HUES48 (cell line): Measurements from ENCODE around the gene FASTKD1.
"Not testable (repeated sequence)": the region's sequence is repeated elsewhere in the genome, so short reads cannot be mapped to it uniquely, and the experiment has no call there.

Experiments used
- H3K27ac ChIP-seq: one replicate; pipeline ENCODE4 v1.7.0; 2013; ENCODE audit warnings: low read depth, low read length, inconsistent platforms
- H3K27me3 ChIP-seq: 2 replicates; pipeline ENCODE4 v1.6.1; 2013; ENCODE audit warnings: mild to moderate bottlenecking, low read length; ENCODE audit not compliant: control insufficient read depth, insufficient read depth
- H3K36me3 ChIP-seq: 2 replicates; pipeline ENCODE4 v1.6.1; 2013; ENCODE audit warnings: low read length; ENCODE audit not compliant: control insufficient read depth, insufficient read depth
- H3K4me1 ChIP-seq: 2 replicates; pipeline ENCODE4 v1.6.1; 2013; ENCODE audit warnings: mild to moderate bottlenecking, low read length; ENCODE audit not compliant: control insufficient read depth, insufficient read depth
- H3K4me3 ChIP-seq: 2 replicates; pipeline ENCODE4 v1.5.1; 2013; ENCODE audit warnings: mild to moderate bottlenecking, low read depth, low read length
- H3K9ac ChIP-seq: 2 replicates; pipeline ENCODE4 v1.6.1; 2013; ENCODE audit warnings: mild to moderate bottlenecking, low read depth, low read length, moderate library complexity
- H3K9me3 ChIP-seq: 2 replicates; pipeline ENCODE4 v1.6.1; 2013; ENCODE audit warnings: low read length; ENCODE audit not compliant: control insufficient read depth, insufficient read depth

Gene FASTKD1, protein sequence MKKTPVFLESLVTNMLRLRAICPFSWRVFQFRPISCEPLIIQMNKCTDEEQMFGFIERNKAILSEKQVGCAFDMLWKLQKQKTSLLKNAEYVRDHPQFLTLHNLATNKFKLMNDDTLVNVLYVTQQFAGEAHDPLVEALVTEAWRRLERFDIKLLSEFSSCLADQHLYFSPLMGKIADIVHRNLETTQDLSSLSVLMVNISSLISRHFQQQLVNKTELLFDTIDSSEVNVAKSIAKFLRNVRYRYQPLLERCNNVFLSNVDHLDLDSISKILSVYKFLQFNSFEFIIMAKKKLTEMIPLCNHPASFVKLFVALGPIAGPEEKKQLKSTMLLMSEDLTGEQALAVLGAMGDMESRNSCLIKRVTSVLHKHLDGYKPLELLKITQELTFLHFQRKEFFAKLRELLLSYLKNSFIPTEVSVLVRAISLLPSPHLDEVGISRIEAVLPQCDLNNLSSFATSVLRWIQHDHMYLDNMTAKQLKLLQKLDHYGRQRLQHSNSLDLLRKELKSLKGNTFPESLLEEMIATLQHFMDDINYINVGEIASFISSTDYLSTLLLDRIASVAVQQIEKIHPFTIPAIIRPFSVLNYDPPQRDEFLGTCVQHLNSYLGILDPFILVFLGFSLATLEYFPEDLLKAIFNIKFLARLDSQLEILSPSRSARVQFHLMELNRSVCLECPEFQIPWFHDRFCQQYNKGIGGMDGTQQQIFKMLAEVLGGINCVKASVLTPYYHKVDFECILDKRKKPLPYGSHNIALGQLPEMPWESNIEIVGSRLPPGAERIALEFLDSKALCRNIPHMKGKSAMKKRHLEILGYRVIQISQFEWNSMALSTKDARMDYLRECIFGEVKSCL

GRCh38 chr2:169573160-169573973 is at the start of gene FASTKD1:
TSS of gene FASTKD1 (minus strand) at chr2:169573865. CDS start at chr2:169572029, 1,836 bp downstream.
- Histone ChIP-seq H3K9me3 (no peaks in the 10 kb centered on the region), H3K27ac (peak within 1 kb of the TSS; percentile 90), H3K27me3 (no peaks in the 10 kb centered on the region), H3K4me1 (peaks cover 8% of the 10 kb centered on the region; the same call in 1 of the 2 replicates), H3K36me3 (peaks cover 8% of the 10 kb centered on the region), H3K9ac (peak within 1 kb of the TSS; percentile 78), H3K4me3 (peak within 1 kb of the TSS; percentile 91)

GRCh38 chr2:169623235-169623634 is 49.6 kb upstream of the FASTKD1 start:
- Histone ChIP-seq H3K27me3 (no peaks in the 10 kb centered on the region), H3K27ac (no peak overlapping the region), H3K9me3 (no peaks in the 10 kb centered on the region), H3K4me3 (no peak overlapping the region), H3K36me3 (peaks cover 49% of the 10 kb centered on the region), H3K9ac (no peak overlapping the region), H3K4me1 (no peaks in the 10 kb centered on the region)

GRCh38 chr2:169620509-169620908 is 46.8 kb upstream of the FASTKD1 start:
- Histone ChIP-seq H3K36me3 (peaks cover 54% of the 10 kb centered on the region), H3K9ac (no peak overlapping the region), H3K27ac (no peak overlapping the region), H3K27me3 (no peaks in the 10 kb centered on the region), H3K4me1 (no peaks in the 10 kb centered on the region), H3K4me3 (no peak overlapping the region), H3K9me3 (no peaks in the 10 kb centered on the region)

GRCh38 chr2:169619946-169620345 is 46.3 kb upstream of the FASTKD1 start:
- Histone ChIP-seq H3K36me3 (peaks cover 55% of the 10 kb centered on the region), H3K4me3 (no peak overlapping the region), H3K9ac (no peak overlapping the region), H3K27ac (no peak overlapping the region), H3K9me3 (no peaks in the 10 kb centered on the region), H3K27me3 (no peaks in the 10 kb centered on the region), H3K4me1 (no peaks in the 10 kb centered on the region)

DNA sequence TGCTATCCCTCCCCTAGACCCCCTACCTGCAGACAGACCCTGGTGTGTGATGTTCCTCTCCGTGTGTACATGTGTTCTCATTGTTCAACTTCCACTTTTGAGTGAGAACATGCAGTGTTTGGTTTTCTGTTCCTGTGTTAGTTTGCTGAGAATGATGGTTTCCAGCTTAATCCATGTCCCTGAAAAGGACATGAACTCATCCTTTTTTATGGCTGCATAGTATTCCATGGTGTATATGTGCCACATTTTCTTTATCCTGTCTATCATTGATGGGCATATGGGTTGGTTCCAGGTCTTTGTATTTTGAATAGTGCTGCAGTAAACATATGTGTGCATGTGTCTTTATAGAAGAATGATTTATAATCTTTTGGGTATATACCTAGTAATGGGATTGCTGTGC is 42.3 kb upstream of the FASTKD1 start:
- H3K27ac ChIP-seq, H3K27me3 ChIP-seq, H3K4me1 ChIP-seq, H3K4me3 ChIP-seq, H3K9ac ChIP-seq, H3K9me3 ChIP-seq: not testable (repeated sequence)
- peaks cover 65% of the 10 kb centered on the region for H3K36me3 ChIP-seq

- no peak overlapping the region for H3K27ac ChIP-seq
- no peak overlapping the region for H3K4me3 ChIP-seq
- no peaks in the 10 kb centered on the region for H3K4me1 ChIP-seq
- H3K9ac ChIP-seq = no peak overlapping the region
- no peaks in the 10 kb centered on the region for H3K27me3 ChIP-seq
- H3K9me3 ChIP-seq = no peaks in the 10 kb centered on the region
- H3K36me3 ChIP-seq = peaks cover 73% of the 10 kb centered on the region
Measured at GRCh38 chr2:169613876-169614275, 40.2 kb upstream of the FASTKD1 start.

DNA sequence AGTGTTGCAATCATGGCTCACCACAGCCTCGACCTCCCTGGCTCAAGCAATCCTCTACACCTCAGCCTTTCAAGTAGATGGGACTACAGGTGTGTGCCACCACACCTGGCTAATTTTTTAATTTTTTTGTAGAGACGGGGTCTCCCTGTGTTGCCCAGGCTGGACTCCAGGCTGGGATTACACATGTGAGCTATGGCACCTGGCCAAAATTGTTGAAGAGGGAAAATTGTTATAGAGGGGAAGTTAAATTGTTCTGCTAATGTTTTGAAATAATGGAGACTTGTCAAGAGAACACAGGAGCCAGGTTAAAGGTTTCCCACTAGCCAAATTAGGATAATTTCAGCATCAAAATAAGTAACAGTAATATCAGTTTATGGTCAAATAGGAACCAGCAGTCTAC is 35.6 kb upstream of the FASTKD1 start:
- H3K36me3 ChIP-seq = peaks cover 93% of the 10 kb centered on the region

GRCh38 chr2:169599568-169599967 is 25.9 kb upstream of the FASTKD1 start:
- no peak overlapping the region for H3K9ac ChIP-seq
- no peaks in the 10 kb centered on the region for H3K27me3 ChIP-seq
- H3K36me3 ChIP-seq = peaks cover 10% of the 10 kb centered on the region; the same call in 1 of the 2 replicates
- H3K9me3 ChIP-seq = no peaks in the 10 kb centered on the region
- H3K4me1 ChIP-seq = no peaks in the 10 kb centered on the region
- H3K27ac ChIP-seq = no peak overlapping the region
- H3K4me3 ChIP-seq = no peak overlapping the region

More for the DNA sequence above, 35.6 kb upstream of the FASTKD1 start:
- Histone ChIP-seq H3K27ac (no peak overlapping the region), H3K9me3 (no peaks in the 10 kb centered on the region), H3K4me3 (no peak overlapping the region), H3K27me3 (no peaks in the 10 kb centered on the region), H3K9ac (no peak overlapping the region), H3K4me1 (no peaks in the 10 kb centered on the region)

DNA sequence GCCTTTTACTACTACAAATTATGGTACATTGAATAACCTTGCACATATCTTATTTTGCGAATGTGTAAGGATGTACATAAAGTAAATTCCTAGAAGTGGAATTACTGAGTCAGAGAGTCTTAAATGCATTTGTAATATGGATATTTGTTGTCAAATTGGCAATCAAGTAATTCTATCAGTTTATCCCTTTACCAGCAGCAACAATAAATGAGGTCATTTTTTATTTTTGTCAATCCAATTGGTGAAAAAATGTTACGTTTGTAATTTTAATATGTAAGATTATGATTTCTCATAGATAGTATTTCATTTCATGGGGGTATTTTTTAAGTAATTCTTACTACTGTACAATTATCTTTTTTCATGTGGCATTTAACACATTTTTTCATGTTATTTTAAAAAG is 25.3 kb upstream of the FASTKD1 start:
- no peak overlapping the region for H3K27ac ChIP-seq
- H3K4me3 ChIP-seq = no peak overlapping the region
- H3K9ac ChIP-seq = no peak overlapping the region
- peaks cover 5% of the 10 kb centered on the region; the same call in 1 of the 2 replicates for H3K36me3 ChIP-seq
- no peaks in the 10 kb centered on the region for H3K4me1 ChIP-seq
- H3K9me3 ChIP-seq = no peaks in the 10 kb centered on the region
- no peaks in the 10 kb centered on the region for H3K27me3 ChIP-seq

- H3K27me3 ChIP-seq, H3K9ac ChIP-seq, H3K9me3 ChIP-seq, H3K36me3 ChIP-seq, H3K4me1 ChIP-seq, H3K4me3 ChIP-seq, H3K27ac ChIP-seq: not testable (repeated sequence)
Measured at GRCh38 chr2:169596546-169596945, 22.9 kb upstream of the FASTKD1 start.
